ENCODE measurements around the gene NFXL1.

The NFXL1 gene

DNA sequence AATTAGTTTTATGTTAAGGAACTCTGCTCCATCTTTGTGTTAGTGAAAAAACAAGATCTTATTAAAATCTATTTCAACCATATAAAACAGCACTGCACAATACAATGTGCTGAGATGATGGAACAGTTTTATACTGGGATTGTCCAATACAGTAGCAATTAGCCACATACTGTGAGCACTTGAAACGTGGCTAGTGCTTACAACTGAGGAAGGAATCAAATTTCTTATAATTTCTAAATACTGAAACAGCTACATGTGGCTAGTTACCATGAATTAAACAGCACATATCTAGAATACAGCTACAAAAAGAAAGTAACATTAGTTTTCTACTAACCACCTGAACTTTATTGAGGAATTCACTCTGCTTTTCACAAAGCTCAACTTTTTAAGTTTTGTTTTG lies 14.7 kb downstream of the NFXL1 start:
- in situ Hi-C loops (cut with MboI; ENCODE audit: low sequenced_read_pairs): no loop called here

DNA sequence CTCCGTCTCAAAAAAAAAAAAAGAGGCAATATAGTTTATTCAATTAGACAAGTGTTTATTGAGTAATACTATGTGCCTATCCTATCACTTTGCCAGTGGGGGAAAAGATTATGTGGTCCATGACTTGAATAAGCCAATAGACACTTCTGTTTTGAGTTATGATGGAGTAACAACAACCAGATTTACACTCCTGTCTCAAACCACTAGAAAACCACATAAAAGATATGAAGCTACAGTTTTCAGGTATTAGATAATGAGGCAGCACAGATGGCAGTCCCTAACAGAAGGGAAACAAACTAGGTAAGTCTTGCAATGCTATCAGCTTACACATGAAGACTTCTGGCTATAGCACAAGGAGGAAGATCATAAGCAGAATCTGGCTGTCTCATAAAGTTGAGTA lies 22.5 kb downstream of the NFXL1 start:
- in situ Hi-C loops (cut with MboI; ENCODE audit: low sequenced_read_pairs): no loop called here

DNA sequence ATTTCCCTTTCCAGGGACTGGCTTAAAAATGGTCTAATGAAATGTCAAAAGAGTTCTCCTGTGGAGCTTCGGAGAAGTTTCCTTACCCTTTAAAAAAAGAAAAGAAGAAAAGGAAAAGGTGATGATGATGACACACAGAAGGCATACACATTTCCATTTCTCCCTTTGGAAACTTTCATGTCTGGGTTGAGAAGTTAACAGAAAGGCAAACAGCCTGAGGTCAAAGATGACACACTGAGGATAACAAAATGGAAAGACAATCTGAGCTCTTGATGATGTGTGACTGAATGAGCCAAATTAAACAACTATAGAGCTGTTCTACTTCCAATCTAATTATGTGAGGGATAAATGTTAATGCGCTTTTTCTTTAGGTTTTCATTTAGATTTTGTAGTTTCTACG lies 32.2 kb downstream of the NFXL1 start:
- in situ Hi-C loops (cut with MboI; ENCODE audit: low sequenced_read_pairs): no loop called here

DNA sequence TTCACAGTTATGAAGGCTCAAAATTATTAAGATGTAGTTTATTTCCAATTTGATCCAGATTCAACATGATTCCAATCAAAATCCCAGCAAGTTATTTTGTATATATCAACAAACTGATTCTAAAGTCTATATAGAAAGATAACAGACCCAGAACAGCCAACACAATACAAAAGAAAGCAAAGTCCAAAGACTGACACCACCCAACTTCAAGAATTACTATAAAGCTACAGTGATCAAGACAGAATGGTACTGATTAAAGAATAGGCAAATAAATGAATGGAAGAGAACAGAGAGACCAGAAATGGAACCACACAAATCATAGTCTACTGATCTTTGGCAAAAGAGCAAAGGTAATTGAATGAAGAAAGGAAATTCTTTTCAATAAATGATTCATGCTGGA lies 34.9 kb downstream of the NFXL1 start:
- in situ Hi-C loops (cut with MboI; ENCODE audit: low sequenced_read_pairs): no loop called here

DNA sequence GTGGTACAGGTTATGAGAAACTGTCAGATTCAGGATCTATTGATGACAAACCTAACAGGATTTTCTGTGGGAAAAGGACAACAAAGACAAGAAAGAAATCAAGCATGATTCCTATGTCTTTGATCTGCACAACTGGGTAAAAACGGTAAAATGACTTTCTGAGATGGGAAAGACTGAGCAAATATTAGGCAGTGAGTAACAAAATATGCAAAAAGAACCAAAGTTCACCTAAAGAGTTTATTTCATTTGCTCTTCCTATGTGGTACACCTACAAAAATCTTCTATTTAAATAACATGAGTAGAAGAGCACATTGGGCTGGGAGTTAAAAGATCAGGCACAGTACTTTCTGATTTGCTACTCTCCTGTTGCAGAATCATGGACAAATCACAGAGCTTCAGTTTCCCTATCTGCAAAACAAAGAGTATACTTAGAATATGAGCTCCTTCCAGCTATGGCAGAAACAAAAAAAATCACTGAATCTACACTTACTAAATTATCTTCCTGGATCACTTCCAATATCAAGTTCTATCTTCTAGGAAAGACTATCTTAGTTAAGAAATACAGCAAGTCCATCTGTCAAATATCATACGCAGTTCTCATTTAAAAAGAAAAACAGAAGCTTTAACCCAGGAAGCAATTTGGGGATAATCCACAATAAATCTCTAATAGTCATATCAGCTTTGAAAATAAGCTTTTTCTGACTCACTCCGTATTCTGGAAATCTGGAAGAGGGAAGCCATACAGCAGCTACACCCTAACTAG lies 37.4 kb downstream of the NFXL1 start:
- in situ Hi-C loops (cut with MboI; ENCODE audit: low sequenced_read_pairs): no loop called here

DNA sequence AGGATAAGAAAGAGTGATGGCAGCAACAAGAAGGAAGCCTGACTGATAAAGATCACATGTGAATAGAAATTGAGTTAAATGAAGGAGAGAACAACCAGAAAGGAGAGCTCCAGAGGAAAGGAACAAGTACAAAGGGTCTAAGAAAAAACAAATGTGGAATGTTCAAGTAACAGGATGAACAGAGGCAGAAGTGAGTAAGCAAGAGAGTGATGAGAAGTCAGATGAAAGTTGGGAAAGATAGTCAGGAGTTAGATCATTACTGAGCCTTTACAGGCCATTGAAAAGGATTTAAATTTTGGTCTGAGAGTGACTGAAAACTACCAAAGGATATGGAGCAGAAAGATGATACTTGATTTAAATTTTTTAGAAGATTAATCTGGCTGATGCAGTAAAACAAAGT lies 38.1 kb downstream of the NFXL1 start:
- in situ Hi-C loops (cut with MboI; ENCODE audit: low sequenced_read_pairs): no loop called here

DNA sequence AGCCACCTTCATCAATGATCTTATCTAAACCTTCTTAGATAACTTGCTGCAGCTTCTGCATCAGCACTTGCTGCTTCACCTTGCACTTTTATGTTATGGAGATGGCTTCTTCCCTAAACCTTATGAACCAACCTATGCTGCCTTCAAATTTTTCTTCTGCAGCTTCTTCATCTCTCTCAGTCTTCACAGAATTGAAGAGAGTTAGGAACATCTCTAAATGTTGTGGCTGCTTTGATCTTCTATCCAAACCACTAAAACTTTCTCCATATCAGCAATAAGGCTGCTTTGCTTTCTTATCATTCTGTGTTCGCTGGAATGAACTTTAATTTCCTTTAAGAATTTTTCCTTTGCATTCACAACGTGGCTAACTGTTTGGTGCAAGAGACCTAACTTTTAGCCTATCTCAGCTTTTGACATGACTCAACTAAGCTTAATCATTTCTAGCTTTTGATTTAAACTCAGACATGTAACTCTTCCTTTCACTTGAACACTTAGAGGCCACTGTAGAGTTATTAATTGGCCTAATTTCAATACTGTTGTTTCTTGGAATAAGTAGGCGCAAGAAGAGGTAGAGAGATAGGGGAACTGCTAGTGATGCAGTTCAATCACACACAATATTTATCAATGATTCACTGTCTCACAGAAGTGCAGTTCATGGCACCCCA lies 40.4 kb downstream of the NFXL1 start:
- in situ Hi-C loops (cut with MboI; ENCODE audit: low sequenced_read_pairs): no loop called here

DNA sequence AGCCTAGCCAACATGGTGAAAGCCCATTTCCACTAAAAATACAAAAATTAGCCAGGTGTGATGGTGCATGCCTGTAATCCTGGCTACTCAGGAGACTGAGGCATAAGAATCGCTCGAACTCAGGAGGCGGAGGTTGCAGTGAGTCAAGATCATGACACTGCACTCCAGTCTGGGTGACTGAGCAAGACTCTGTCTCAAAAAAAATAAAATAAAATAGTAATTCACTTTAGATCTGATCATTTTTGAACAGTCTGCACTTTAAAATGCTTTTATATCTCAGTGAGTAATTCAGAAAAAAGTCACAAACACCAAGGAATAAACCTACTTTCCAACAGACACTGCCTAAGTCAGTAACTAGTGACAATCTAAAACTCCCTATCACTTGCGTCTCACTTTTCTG lies 50.9 kb downstream of the NFXL1 start:
- in situ Hi-C loops (cut with MboI; ENCODE audit: low sequenced_read_pairs): no loop called here

DNA sequence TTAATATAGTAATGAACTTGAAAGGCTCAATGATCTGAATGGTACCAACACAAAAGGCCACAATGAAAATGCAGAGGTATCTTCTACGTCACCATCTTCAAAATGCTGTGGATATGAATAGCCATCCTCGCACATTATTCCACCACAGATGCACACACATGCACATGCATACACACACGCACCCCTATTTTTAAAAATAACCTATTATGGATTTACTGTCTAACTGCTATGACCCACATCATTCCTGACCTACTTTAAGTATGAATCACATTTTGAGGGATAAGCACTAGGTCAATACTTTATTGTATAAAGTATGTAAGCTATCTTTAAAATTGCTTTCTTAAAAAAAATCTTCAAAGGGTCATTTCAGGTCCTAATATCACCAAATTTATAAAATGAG lies 52.1 kb downstream of the NFXL1 start:
- in situ Hi-C loops (cut with MboI; ENCODE audit: low sequenced_read_pairs): no loop called here

DNA sequence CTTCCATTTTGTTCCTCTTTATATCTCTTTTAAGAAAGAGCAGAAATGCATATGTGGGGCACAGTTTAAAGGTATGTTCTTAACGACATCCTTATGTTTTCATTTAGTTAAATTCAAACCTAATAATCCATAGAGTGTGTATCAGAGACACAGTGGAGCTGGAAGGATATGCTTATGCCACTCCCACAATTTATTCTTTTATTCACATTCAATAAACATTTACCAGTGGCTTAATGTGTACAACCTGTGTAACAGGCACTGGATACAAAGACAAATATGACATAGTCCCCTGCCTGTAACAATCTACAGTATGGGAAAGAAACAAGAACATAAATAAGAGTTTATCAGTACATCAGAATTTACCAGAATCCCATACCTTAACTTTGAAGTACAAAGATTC lies 54.1 kb downstream of the NFXL1 start:
- in situ Hi-C loops (cut with MboI; ENCODE audit: low sequenced_read_pairs): no loop called here

DNA sequence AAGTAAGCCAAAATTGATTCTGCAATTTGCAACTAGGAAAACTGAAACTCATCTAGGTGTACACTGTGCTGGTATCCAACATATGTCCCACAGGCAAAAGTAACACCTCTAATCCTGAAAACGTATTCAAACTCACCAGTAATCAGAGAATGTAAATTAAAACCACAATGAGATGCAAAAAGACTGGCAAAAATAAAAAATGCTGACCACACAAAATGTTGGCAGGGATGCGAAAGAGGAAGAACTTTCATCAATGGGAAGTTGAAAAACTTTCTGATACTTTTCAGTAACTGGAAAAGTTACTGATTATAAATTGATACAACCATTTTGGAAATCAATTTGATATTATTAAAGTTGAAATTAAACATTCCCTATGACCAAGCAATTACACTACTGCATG lies 56.4 kb downstream of the NFXL1 start:
- in situ Hi-C loops (cut with MboI; ENCODE audit: low sequenced_read_pairs): no loop called here

DNA sequence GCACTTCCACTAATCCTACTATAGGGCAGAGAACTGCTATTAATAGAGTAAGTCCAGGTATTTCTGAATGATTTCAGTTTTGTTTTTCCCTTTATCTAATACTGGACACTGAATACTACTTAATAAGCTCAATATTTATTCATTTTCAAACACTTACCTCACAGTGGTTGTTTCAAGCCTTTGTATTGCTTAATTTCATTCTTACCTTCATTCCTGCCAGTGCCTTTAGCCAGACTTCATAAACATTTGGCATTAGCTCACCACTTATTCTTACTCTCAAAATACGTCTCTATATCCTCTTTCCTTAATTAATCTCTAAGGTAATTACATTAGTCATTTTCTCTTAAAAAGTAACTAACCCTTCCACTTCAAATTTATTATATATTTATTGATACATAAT lies 57.7 kb downstream of the NFXL1 start:
- in situ Hi-C loops (cut with MboI; ENCODE audit: low sequenced_read_pairs): no loop called here

DNA sequence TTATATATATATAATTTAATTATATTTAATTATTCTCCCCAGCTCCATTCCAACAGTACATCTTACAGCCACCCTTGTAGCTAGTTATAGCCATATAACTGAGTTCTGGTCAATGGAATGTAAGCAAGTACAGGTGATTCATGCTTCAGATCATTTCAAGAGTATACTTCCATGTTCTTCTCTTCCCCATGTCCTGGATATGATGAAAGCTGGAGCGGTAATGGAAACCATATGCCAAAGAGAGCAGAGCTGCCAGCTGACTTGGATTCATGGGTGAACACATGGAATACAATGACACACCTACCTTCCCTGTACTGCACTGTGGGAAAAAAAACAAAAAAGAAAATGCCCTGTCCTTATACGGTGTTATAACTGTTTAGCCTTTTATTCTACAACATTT lies 59.0 kb downstream of the NFXL1 start:
- in situ Hi-C loops (cut with MboI; ENCODE audit: low sequenced_read_pairs): no loop called here

DNA sequence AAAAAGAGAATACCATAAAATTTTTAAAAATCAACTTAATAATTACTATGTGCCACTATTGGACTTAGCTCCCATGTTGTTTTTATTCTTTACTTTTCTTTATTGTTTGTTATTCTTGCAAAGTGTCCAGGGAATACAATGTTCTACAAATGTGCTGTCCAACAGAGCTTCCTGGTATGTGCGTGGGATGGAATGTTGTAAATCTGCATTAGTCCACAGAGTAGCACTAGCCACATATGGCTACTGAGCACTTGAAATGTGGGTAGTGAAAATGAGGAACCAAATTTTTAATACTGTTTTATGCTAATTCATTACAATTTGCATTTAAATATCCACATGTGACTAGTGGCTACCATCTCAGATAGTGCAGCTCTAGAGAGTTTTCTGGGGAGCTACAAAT lies 62.2 kb downstream of the NFXL1 start:
- in situ Hi-C loops (cut with MboI; ENCODE audit: low sequenced_read_pairs): no loop called here

DNA sequence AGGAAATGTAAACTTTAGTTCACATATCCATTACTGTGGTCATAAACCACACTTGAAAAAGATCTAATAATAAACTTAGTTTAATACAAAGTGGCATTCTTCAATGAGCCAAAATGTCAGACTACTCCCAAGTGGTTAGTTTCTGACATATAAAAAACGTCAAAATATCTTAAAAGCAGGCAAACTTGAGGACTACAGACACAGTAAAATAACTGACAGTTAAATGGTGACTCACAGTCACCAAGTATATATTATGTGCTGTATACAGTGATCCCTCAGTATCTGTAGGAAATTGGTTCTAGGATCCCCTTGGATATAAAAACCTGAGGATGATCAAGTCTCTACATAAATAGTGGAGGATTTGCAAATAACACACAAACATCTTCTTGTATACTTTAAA lies 64.9 kb downstream of the NFXL1 start:
- in situ Hi-C loops (cut with MboI; ENCODE audit: low sequenced_read_pairs): loop anchor here (25.0 kb wide), 1 partner anchor 137 kb away; no protein-coding TSS in a partner anchor

DNA sequence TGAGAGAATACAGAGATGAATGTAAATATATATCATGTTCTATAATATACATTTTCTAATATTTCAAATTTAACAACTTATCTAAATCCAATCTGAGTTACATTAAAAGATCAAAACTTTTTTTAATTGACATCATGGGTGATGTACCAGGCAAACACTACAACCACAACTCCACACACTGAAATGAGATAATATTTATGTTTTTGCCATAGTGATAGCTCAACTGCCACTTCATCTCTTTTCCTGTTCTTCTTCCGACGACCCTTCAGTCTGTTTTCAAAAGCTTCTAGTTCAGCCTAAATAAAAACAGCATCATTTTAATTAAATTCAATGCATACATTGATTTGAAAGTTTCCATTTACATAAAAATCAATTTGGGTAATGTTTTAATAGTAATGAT lies 66.3 kb downstream of the NFXL1 start:
- in situ Hi-C loops (cut with MboI; ENCODE audit: low sequenced_read_pairs): loop anchor here (25.0 kb wide), 1 partner anchor 136 kb away; no protein-coding TSS in a partner anchor

DNA sequence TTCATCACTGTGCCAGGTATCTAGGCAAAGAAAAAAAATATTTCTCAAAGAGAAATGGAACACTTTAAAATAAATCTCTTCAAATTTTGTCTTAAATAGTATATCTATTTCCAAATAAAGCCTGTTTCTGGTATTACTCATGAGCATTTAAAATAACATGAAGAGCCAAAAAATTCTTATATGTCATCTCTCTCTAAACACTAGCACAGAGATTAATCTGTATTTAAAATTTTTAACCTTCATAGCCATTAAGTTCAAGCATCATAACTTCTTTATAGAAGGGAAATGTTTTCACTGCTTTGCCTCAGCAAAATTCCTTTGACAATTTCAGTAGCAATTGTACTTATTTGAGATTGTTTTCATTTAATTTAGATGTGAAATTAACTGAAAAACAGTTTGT lies 71.4 kb downstream of the NFXL1 start:
- in situ Hi-C loops (cut with MboI; ENCODE audit: low sequenced_read_pairs): loop anchor here (25.0 kb wide), 1 partner anchor 131 kb away; no protein-coding TSS in a partner anchor

DNA sequence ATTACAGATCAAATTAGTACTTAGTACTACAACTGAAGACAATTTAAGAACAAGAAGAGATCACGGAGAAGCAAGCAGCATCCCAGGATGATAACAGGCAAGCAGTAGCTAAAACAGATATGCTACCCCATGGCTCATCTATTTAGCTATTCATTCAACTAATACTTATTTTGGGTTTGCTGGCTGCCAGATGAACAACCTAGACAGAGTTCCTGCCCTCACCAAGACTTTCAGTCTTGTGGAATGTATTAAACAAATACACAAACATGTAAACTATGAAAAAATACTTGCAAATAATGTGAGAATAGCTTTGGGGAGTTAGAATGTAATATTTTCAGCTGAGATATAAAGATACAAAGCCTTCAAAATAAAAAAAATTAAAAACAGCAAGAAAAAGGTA lies 74.1 kb downstream of the NFXL1 start:
- in situ Hi-C loops (cut with MboI; ENCODE audit: low sequenced_read_pairs): loop anchor here (25.0 kb wide), 1 partner anchor 128 kb away; no protein-coding TSS in a partner anchor

DNA sequence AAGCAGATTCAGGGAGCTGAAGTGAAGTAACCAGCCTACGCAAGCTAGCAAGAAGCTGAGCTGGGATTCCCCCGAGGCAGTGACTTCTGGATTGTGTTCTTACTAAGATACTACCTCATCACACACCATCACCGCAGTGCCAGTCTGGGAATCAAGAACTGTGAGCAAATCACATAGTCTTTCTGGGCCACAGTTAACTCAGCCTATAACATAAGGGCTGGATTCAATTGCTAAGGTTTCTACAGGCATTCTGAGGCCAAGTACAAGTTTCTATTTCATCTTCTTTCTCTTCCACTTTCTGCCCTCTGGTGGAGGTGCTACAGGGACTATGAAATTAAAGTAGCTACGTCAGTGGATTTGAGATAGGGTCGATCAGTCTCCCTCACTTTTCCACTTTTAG lies 75.1 kb downstream of the NFXL1 start:
- in situ Hi-C loops (cut with MboI; ENCODE audit: low sequenced_read_pairs): loop anchor here (25.0 kb wide), 1 partner anchor 127 kb away; no protein-coding TSS in a partner anchor

DNA sequence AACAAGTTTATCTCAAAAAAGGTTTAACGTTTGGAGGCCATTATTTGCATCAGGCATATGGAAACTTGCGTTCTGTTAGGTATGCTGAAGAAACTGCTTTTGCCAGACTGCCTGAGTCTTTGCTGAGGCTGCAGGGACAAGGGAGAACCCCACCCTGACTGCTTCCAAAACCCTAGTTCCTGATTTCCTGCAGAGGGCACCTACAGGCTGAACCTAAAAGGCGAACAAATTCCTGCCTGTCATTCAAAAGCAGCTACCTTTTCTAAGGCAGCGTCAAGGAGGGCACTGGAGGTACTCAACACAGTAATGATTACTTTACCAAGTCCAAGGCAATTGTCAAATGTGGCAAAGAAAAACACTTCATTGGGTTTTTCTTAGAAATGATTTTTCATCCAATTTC lies 75.9 kb downstream of the NFXL1 start:
- in situ Hi-C loops (cut with MboI; ENCODE audit: low sequenced_read_pairs): loop anchor here (25.0 kb wide), 1 partner anchor 126 kb away; no protein-coding TSS in a partner anchor

DNA sequence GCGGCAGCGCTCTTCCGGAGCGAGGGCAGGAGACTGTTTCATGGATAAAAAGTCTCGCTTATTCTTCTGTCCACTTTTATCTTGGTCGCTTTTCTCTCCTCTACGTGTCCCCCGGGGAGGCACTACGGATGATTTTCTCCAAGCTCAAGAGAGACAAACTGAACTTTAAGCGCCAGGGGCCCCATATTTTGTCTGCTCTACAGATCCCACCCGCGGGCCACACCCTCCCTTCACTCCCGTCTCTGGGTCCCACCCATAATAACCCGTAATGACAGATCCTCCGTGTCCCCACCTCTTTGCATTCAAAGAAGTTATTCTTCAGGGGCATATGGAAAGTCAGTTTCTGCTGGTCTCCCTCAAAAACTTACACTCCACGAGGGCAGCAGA lies 76.5 kb downstream of the NFXL1 start, which contains the start of gene CORIN:
TSS of gene CORIN (minus strand) at position 160 of the 387 bp plus-strand sequence. CDS start at position 42, 118 bp downstream.
- in situ Hi-C loops (cut with MboI; ENCODE audit: low sequenced_read_pairs): loop anchor here (25.0 kb wide), 1 partner anchor 126 kb away; no protein-coding TSS in a partner anchor
